Measurements from ENCODE around the gene GALNT14.

Gene GALNT14

GRCh38 chr2:30986231-30986580 is 152.0 kb downstream of the GALNT14 start (continued):
- TF ChIP-seq ZNF514 (tag by site-specific recombination; IDR thresholded peaks at IDR 0.05) (no peak), ZEB2 (tag by site-specific recombination; IDR thresholded peaks at IDR 0.05) (no peak), FEZF1 (tag by site-specific recombination; IDR thresholded peaks at IDR 0.05) (no peak), ZBTB21 (tag by site-specific recombination; IDR thresholded peaks at IDR 0.05) (no peak), ZNF19 (tag by site-specific recombination; IDR thresholded peaks at IDR 0.05; ENCODE audit: low read depth) (no peak), ZNF362 (tag by site-specific recombination; IDR thresholded peaks at IDR 0.05) (no peak), YY1 (tag by site-specific recombination; IDR thresholded peaks at IDR 0.05) (no peak), ZBTB10 (tag by site-specific recombination; IDR thresholded peaks at IDR 0.05) (no peak), SCRT1 (tag by site-specific recombination; IDR thresholded peaks at IDR 0.05; ENCODE audit: borderline replicate concordance) (no peak), ZNF488 (tag by site-specific recombination; IDR thresholded peaks at IDR 0.05) (no peak), ZNF423 (tag by site-specific recombination; IDR thresholded peaks at IDR 0.05) (no peak), ZNF621 (tag by site-specific recombination; IDR thresholded peaks at IDR 0.05) (no peak)

GRCh38 chr2:30985493-30986230 is 152.6 kb downstream of the GALNT14 start:
- H3K4me3 ChIP-seq (ENCODE audit: low read depth, low read length): no peak overlapping the region
- H3K36me3 ChIP-seq (ENCODE audit: control insufficient read depth in 2 of 2, insufficient read depth in 1 of 2, low read length in 2 of 2): no peaks in the 10 kb centered on the region

More at GRCh38 chr2:30985493-30986230, 152.6 kb downstream of the GALNT14 start:
- Histone ChIP-seq H3K4me1 (ENCODE audit: control insufficient read depth, insufficient read depth, low read length) (no peaks in the 10 kb centered on the region), H3K9me3 (ENCODE audit: control insufficient read depth, insufficient read depth, low read depth, low read length) (no peaks in the 10 kb centered on the region), H3K27ac (ENCODE audit: extremely low read depth, low read depth, low read length) (no peak overlapping the region)
- CTCF ChIA-PET: no interaction called here
- POLR2A ChIA-PET: no interaction called here
- TF ChIP-seq ZNF23 (tag by site-specific recombination; IDR thresholded peaks at IDR 0.05; ENCODE audit: borderline replicate concordance) (no peak), ZNF133 (tag by site-specific recombination; IDR thresholded peaks at IDR 0.05) (no peak), ZNF518A (tag by site-specific recombination; conservative IDR thresholded peaks at IDR 0.05; ENCODE audit: low read depth) (no peak), ZNF701 (tag by site-specific recombination; IDR thresholded peaks at IDR 0.05) (no peak)
